Ureter (tissue), 1 donor: Measurements from ENCODE around the gene OTULINL. TPM values are rescaled to one million over a fixed set of nuclear protein-coding genes. Genes with fewer than 3 reads are reported as not detected.
"Not testable (repeated sequence)": the region's sequence is repeated elsewhere in the genome, so short reads cannot be mapped to it uniquely, and the experiment has no call there.

Experiments used
- DNase-seq: peaks from one replicate; pipeline ENCODE4 v3.0.0-alpha.2; 2020; ENCODE audit warnings: low spot score
- total RNA-seq: library from RNA; stranded (reverse); gene quantifications from one replicate; pipeline ENCODE4 v1.2.4, GENCODE V29; 2023
- donor health status: DM: yes; HTN: yes; CAD: no.

The OTULINL gene
- 18.9 TPM for total RNA-seq

GRCh38 chr5:14581106-14581890 lies at the start of gene OTULINL:
TSS of gene OTULINL (plus strand) at chr5:14581792. CDS start at chr5:14581895, 103 bp downstream.
- peak; percentile 88 for DNase-seq

- DNase-seq: no peak
These were observed 49.4 kb upstream of the OTULINL start for GRCh38 chr5:14532180-14532579.

- DNase-seq: peak; percentile 54
These were observed 46.8 kb upstream of the OTULINL start for GRCh38 chr5:14534773-14535172.

GRCh38 chr5:14545308-14545707 lies 36.3 kb upstream of the OTULINL start:
- no peak for DNase-seq

- no peak for DNase-seq
These were observed 35.7 kb upstream of the OTULINL start for GRCh38 chr5:14545862-14546261.

- DNase-seq: no peak
These were observed 33.9 kb upstream of the OTULINL start for GRCh38 chr5:14547666-14548065.

- no peak for DNase-seq
These were observed 30.4 kb upstream of the OTULINL start for GRCh38 chr5:14551211-14551610.

- no peak for DNase-seq
These were observed 29.6 kb upstream of the OTULINL start for GRCh38 chr5:14552017-14552416.

- not testable (repeated sequence) for DNase-seq
These were observed 27.3 kb upstream of the OTULINL start for GRCh38 chr5:14554288-14554687.

- DNase-seq: no peak
These were observed 25.6 kb upstream of the OTULINL start for GRCh38 chr5:14556015-14556414.

- no peak for DNase-seq
These were observed 24.3 kb upstream of the OTULINL start for GRCh38 chr5:14557203-14557770.

GRCh38 chr5:14557791-14558415 lies 23.7 kb upstream of the OTULINL start:
- DNase-seq: no peak

GRCh38 chr5:14560091-14560595 lies 21.4 kb upstream of the OTULINL start:
- DNase-seq: no peak

- no peak for DNase-seq
These were observed 19.9 kb upstream of the OTULINL start for GRCh38 chr5:14561741-14562140.

GRCh38 chr5:14568333-14568732 lies 13.3 kb upstream of the OTULINL start:
- no peak for DNase-seq

- no peak for DNase-seq
These were observed 11.5 kb upstream of the OTULINL start for GRCh38 chr5:14569948-14570691.

- no peak for DNase-seq
These were observed 9.7 kb upstream of the OTULINL start for GRCh38 chr5:14571901-14572300.

- DNase-seq: no peak
These were observed 9.2 kb upstream of the OTULINL start for GRCh38 chr5:14572385-14572784.

GRCh38 chr5:14572836-14573235 lies 8.8 kb upstream of the OTULINL start:
- DNase-seq: no peak

- no peak for DNase-seq
These were observed 7.5 kb upstream of the OTULINL start for GRCh38 chr5:14574096-14574495.

- DNase-seq: no peak
These were observed 6.6 kb upstream of the OTULINL start for GRCh38 chr5:14574891-14575508.

- DNase-seq: no peak
These were observed 5.4 kb upstream of the OTULINL start for GRCh38 chr5:14576206-14576605.
